HUES48 (cell line): Measurements from ENCODE around the gene MCFD2.

Experiments used
- H3K27ac ChIP-seq: one replicate; pipeline ENCODE4 v1.7.0; 2013; ENCODE audit warnings: low read depth, low read length, inconsistent platforms
- H3K27me3 ChIP-seq: 2 replicates; pipeline ENCODE4 v1.6.1; 2013; ENCODE audit warnings: mild to moderate bottlenecking, low read length; ENCODE audit not compliant: control insufficient read depth, insufficient read depth
- H3K36me3 ChIP-seq: 2 replicates; pipeline ENCODE4 v1.6.1; 2013; ENCODE audit warnings: low read length; ENCODE audit not compliant: control insufficient read depth, insufficient read depth
- H3K4me1 ChIP-seq: 2 replicates; pipeline ENCODE4 v1.6.1; 2013; ENCODE audit warnings: mild to moderate bottlenecking, low read length; ENCODE audit not compliant: control insufficient read depth, insufficient read depth
- H3K4me3 ChIP-seq: 2 replicates; pipeline ENCODE4 v1.5.1; 2013; ENCODE audit warnings: mild to moderate bottlenecking, low read depth, low read length
- H3K9ac ChIP-seq: 2 replicates; pipeline ENCODE4 v1.6.1; 2013; ENCODE audit warnings: mild to moderate bottlenecking, low read depth, low read length, moderate library complexity
- H3K9me3 ChIP-seq: 2 replicates; pipeline ENCODE4 v1.6.1; 2013; ENCODE audit warnings: low read length; ENCODE audit not compliant: control insufficient read depth, insufficient read depth

Gene MCFD2

GRCh38 chr2:46870051-46870839 is 45.4 kb downstream of the MCFD2 start:
- Histone ChIP-seq H3K36me3 (no peaks in the 10 kb centered on the region), H3K9ac (no peak overlapping the region), H3K4me1 (0 out of 2 replicates have a peak, but pooled peaks cover 8% of the 10 kb centered on the region), H3K27ac (no peak overlapping the region), H3K27me3 (no peaks in the 10 kb centered on the region), H3K4me3 (no peak overlapping the region), H3K9me3 (no peaks in the 10 kb centered on the region)

- H3K27me3 ChIP-seq: no peaks in the 10 kb centered on the region
- H3K4me3 ChIP-seq: no peak overlapping the region
- no peak overlapping the region for H3K27ac ChIP-seq
- H3K9ac ChIP-seq: no peak overlapping the region
- no peaks in the 10 kb centered on the region for H3K9me3 ChIP-seq
- H3K36me3 ChIP-seq: no peaks in the 10 kb centered on the region
- H3K4me1 ChIP-seq: 0 out of 2 replicates have a peak, but pooled peaks cover 8% of the 10 kb centered on the region
Observed at GRCh38 chr2:46869621-46870020, 46.0 kb downstream of the MCFD2 start.

GRCh38 chr2:46866770-46867246 is 48.8 kb downstream of the MCFD2 start:
- Histone ChIP-seq H3K9me3 (no peaks in the 10 kb centered on the region), H3K4me1 (no peaks in the 10 kb centered on the region), H3K27ac (no peak overlapping the region), H3K27me3 (no peaks in the 10 kb centered on the region), H3K36me3 (no peaks in the 10 kb centered on the region), H3K4me3 (no peak overlapping the region), H3K9ac (no peak overlapping the region)

- no peaks in the 10 kb centered on the region for H3K36me3 ChIP-seq
- H3K4me3 ChIP-seq: no peak overlapping the region
- no peaks in the 10 kb centered on the region for H3K27me3 ChIP-seq
- H3K27ac ChIP-seq: no peak overlapping the region
- H3K9ac ChIP-seq: no peak overlapping the region
- H3K4me1 ChIP-seq: no peaks in the 10 kb centered on the region
- no peaks in the 10 kb centered on the region for H3K9me3 ChIP-seq
Observed at GRCh38 chr2:46865181-46865970, 50.2 kb downstream of the MCFD2 start.

- Histone ChIP-seq H3K36me3 (no peaks in the 10 kb centered on the region), H3K27ac (no peak overlapping the region), H3K4me3 (no peak overlapping the region), H3K9me3 (no peaks in the 10 kb centered on the region), H3K27me3 (no peaks in the 10 kb centered on the region), H3K9ac (no peak overlapping the region), H3K4me1 (no peaks in the 10 kb centered on the region)
Observed at GRCh38 chr2:46863882-46864281, 51.7 kb downstream of the MCFD2 start.

- Histone ChIP-seq H3K27ac (no peak overlapping the region), H3K4me3 (no peak overlapping the region), H3K4me1 (no peaks in the 10 kb centered on the region), H3K9ac (no peak overlapping the region), H3K27me3 (no peaks in the 10 kb centered on the region), H3K9me3 (no peaks in the 10 kb centered on the region), H3K36me3 (no peaks in the 10 kb centered on the region)
Observed at GRCh38 chr2:46862514-46862913, 53.1 kb downstream of the MCFD2 start.

- Histone ChIP-seq H3K9ac (no peak overlapping the region), H3K36me3 (no peaks in the 10 kb centered on the region), H3K4me3 (no peak overlapping the region), H3K27ac (no peak overlapping the region), H3K9me3 (no peaks in the 10 kb centered on the region), H3K27me3 (no peaks in the 10 kb centered on the region), H3K4me1 (no peaks in the 10 kb centered on the region)
Observed at GRCh38 chr2:46861916-46862315, 53.7 kb downstream of the MCFD2 start.

- H3K4me1 ChIP-seq: no peaks in the 10 kb centered on the region
- no peaks in the 10 kb centered on the region for H3K9me3 ChIP-seq
- no peaks in the 10 kb centered on the region for H3K27me3 ChIP-seq
- H3K27ac ChIP-seq: no peak overlapping the region
- H3K36me3 ChIP-seq: no peaks in the 10 kb centered on the region
- no peak overlapping the region for H3K4me3 ChIP-seq
- no peak overlapping the region for H3K9ac ChIP-seq
Observed at GRCh38 chr2:46859482-46859881, 56.1 kb downstream of the MCFD2 start.

GRCh38 chr2:46858702-46859090 is 56.9 kb downstream of the MCFD2 start:
- no peak overlapping the region for H3K4me3 ChIP-seq
- no peak overlapping the region for H3K27ac ChIP-seq
- no peaks in the 10 kb centered on the region for H3K9me3 ChIP-seq
- no peaks in the 10 kb centered on the region for H3K36me3 ChIP-seq
- H3K9ac ChIP-seq: no peak overlapping the region
- H3K4me1 ChIP-seq: no peaks in the 10 kb centered on the region
- H3K27me3 ChIP-seq: no peaks in the 10 kb centered on the region

GRCh38 chr2:46857871-46858701 is 57.5 kb downstream of the MCFD2 start:
- H3K4me1 ChIP-seq: no peaks in the 10 kb centered on the region
- no peaks in the 10 kb centered on the region for H3K36me3 ChIP-seq
- H3K27ac ChIP-seq: no peak overlapping the region
- H3K27me3 ChIP-seq: no peaks in the 10 kb centered on the region
- no peak overlapping the region for H3K4me3 ChIP-seq
- H3K9me3 ChIP-seq: peaks cover under 1% of the 10 kb centered on the region; the same call in 1 of the 2 replicates
- no peak overlapping the region for H3K9ac ChIP-seq
